Peyer's patch (tissue), 4 donors: Measurements from ENCODE around the gene JAK1. TPM values are rescaled to one million over a fixed set of nuclear protein-coding genes. Genes with fewer than 3 reads are reported as not detected.

ENCODE experiments used
- DNase-seq, 3 donors: peaks; one replicate each; pipeline ENCODE4 v3.0.0-alpha.2; 2017 to 2019
- H3K27ac ChIP-seq, 4 donors: fragments of 200-600 bp; sonication (generic); one replicate each; pipeline ENCODE4 v1.5.1; 2016 to 2019
- H3K27me3 ChIP-seq, 2 donors: fragments of 200-600 bp; sonication (generic); one replicate each; pipeline ENCODE4 v1.5.1; 2019
- H3K36me3 ChIP-seq, 3 donors: fragments of 200-600 bp; sonication (generic); one replicate each; pipeline ENCODE4 v1.5.1; 2016 to 2019
- H3K4me1 ChIP-seq, 4 donors: fragments of 200-600 bp; sonication (generic); one replicate each; pipeline ENCODE4 v1.5.1; 2016 to 2019
- H3K4me3 ChIP-seq, 4 donors: fragments of 200-600 bp; sonication (generic); 1 replicate in 3 of 4; 2 replicates in 1 of 4; pipeline ENCODE4 v1.5.1; 2016 to 2019; ENCODE audit warnings: mild to moderate bottlenecking in 1 of 4
- H3K9me3 ChIP-seq, 4 donors: fragments of 200-600 bp; sonication (generic); one replicate each; pipeline ENCODE4 v1.5.1; 2016 to 2019; ENCODE audit warnings: mild to moderate bottlenecking in 1 of 4
- CTCF ChIP-seq, 6 experiments: fragments of 450-650 bp in 4 of 6; fragments of 200-600 bp in 2 of 6; sonication (generic) in 1 of 6; IDR thresholded peaks; one replicate each; pipeline ENCODE4 v1.5.1; 2017 to 2019; ENCODE audit warnings: antibody characterized with exemption in 6 of 6, mild to moderate bottlenecking in 3 of 6, moderate library complexity in 1 of 6
- POLR2A ChIP-seq, 2 donors: fragments of 450-650 bp; IDR thresholded peaks; one replicate each; pipeline ENCODE4 v1.5.1; 2017; ENCODE audit warnings: antibody characterized with exemption in 2 of 2, mild to moderate bottlenecking in 2 of 2, moderate library complexity in 2 of 2
- total RNA-seq, 4 donors: library from RNA; depleted of rRNA; stranded (reverse); fragments of >200 nt; gene quantifications; one replicate each; pipeline ENCODE4 v1.1.0, GENCODE V29; 2016

Gene JAK1
- total RNA-seq, 4 donors from 2014 or later: 116 to 251 (median 126) TPM

- DNase-seq: no peak
- Histone ChIP-seq H3K27me3 (no peaks in the 10 kb centered on the region), H3K4me1 (peaks cover 0 to 12% (median 4%) of the 10 kb centered on the region in 4 donors), H3K9me3 (no peaks in the 10 kb centered on the region), H3K4me3 (no peak overlapping the region), H3K27ac (peak overlapping the region in 1 of 4 donors; percentile 99), H3K36me3 (no peaks in the 10 kb centered on the region)
- TF ChIP-seq CTCF (IDR thresholded peaks at IDR 0.05) (peak in 2 of 6 experiments; percentile 15 to 20), POLR2A (IDR thresholded peaks at IDR 0.05) (no peak)
Measured at GRCh38 chr1:64967381-64967780, 1.0 kb upstream of the JAK1 start.

- Histone ChIP-seq H3K4me1 (peaks cover 0 to 17% (median 14%) of the 10 kb centered on the region in 4 donors), H3K36me3 (no peaks in the 10 kb centered on the region), H3K27me3 (no peaks in the 10 kb centered on the region), H3K27ac (peak overlapping the region; percentile 94 to 99 (median 98)), H3K9me3 (no peaks in the 10 kb centered on the region), H3K4me3 (peak overlapping the region; percentile 89 to 100 (median 96))
- TF ChIP-seq CTCF (IDR thresholded peaks at IDR 0.05): no peak
- no peak for TF ChIP-seq POLR2A (IDR thresholded peaks at IDR 0.05)
- DNase-seq: peak; percentile 78 to 93 (median 84)
Measured at GRCh38 chr1:64965366-64966157, 787 bp downstream of the JAK1 start.

- H3K36me3 ChIP-seq: no peaks in the 10 kb centered on the region
- peaks cover 0 to 19% (median 18%) of the 10 kb centered on the region in 4 donors for H3K4me1 ChIP-seq
- TF ChIP-seq CTCF (IDR thresholded peaks at IDR 0.05) (no peak), POLR2A (IDR thresholded peaks at IDR 0.05) (no peak)
- H3K9me3 ChIP-seq: no peaks in the 10 kb centered on the region
- H3K4me3 ChIP-seq: no peak overlapping the region
- peak overlapping the region in 2 of 4 donors; percentile 26 to 47 for H3K27ac ChIP-seq
- DNase-seq: no peak
- H3K27me3 ChIP-seq: no peaks in the 10 kb centered on the region
Measured at GRCh38 chr1:64963466-64963865, 2.9 kb downstream of the JAK1 start.

- Histone ChIP-seq H3K4me3 (peak overlapping the region in 1 of 4 donors; percentile 10), H3K9me3 (no peaks in the 10 kb centered on the region), H3K27me3 (no peaks in the 10 kb centered on the region), H3K27ac (peak overlapping the region in 2 of 4 donors; percentile 26 to 69), H3K4me1 (peaks cover 0 to 28% (median 21%) of the 10 kb centered on the region in 4 donors), H3K36me3 (no peaks in the 10 kb centered on the region)
- DNase-seq: peak in 2 of 3 donors; percentile 62 to 67
- no peak for TF ChIP-seq CTCF (IDR thresholded peaks at IDR 0.05)
- TF ChIP-seq POLR2A (IDR thresholded peaks at IDR 0.05): no peak
Measured at GRCh38 chr1:64962441-64962840, 3.9 kb downstream of the JAK1 start.

GRCh38 chr1:64961923-64962322 lies 4.4 kb downstream of the JAK1 start:
- Histone ChIP-seq H3K36me3 (no peaks in the 10 kb centered on the region), H3K4me3 (peak overlapping the region in 1 of 4 donors; percentile 10), H3K27me3 (no peaks in the 10 kb centered on the region), H3K27ac (peak overlapping the region in 1 of 4 donors; percentile 69), H3K4me1 (peaks cover 0 to 28% (median 26%) of the 10 kb centered on the region in 4 donors), H3K9me3 (no peaks in the 10 kb centered on the region)
- TF ChIP-seq POLR2A (IDR thresholded peaks at IDR 0.05) (no peak), CTCF (IDR thresholded peaks at IDR 0.05) (no peak)
- no peak for DNase-seq
